ENCODE data around the gene FLII.

Gene FLII

DNA sequence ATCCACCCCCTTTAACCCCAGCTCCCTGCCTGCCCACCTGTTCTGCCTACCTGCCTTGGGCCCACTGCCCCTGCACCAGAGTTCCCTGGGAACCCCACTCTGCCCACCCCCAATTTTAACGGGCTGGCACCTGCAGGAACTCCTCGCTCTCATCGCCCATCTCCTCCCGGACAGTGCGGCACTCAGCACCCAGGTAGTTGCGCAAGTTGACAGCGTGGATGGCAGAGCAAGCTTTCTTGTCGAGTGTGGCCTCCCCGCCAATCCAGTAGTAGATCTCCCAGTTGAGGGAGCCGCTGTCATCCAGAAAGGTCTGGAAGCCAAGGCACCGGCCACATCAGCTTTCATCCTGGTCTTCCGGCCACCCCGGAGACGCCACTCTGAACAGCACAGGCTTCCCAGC, 7.8 kb downstream of the FLII start:
- ChIA-PET POLR2A (interaction anchor here (3.7 kb wide), 1 partner anchor 9 kb away, joined by 12 read pairs; the partner anchor contains the start of gene MIEF2), CTCF (interaction anchor here (1.7 kb wide), 1 partner anchor 33 kb away, joined by 4 read pairs; no protein-coding TSS in a partner anchor)
- H3K4me1 ChIP-seq (ENCODE audit: control insufficient read depth, insufficient read depth, low read length): no peaks in the 10 kb centered on the region
- no peak overlapping the region for H3K27ac ChIP-seq (ENCODE audit: extremely low read depth, low read depth, low read length)
- H3K36me3 ChIP-seq (ENCODE audit: control insufficient read depth in 2 of 2, insufficient read depth in 1 of 2, low read length in 2 of 2): peaks cover 9 to 96% of the 10 kb centered on the region in 2 experiments
- H3K4me3 ChIP-seq (ENCODE audit: low read depth, low read length): no peak overlapping the region
- TF ChIP-seq HIC1 (tag by site-specific recombination; IDR thresholded peaks at IDR 0.05) (peak; percentile 46; the same call in 1 of the 2 replicates), TSHZ1 (tag by site-specific recombination; IDR thresholded peaks at IDR 0.05; ENCODE audit: borderline replicate concordance) (no peak)
- no peaks in the 10 kb centered on the region for H3K9me3 ChIP-seq (ENCODE audit: control insufficient read depth, insufficient read depth, low read depth, low read length)

- ChIA-PET POLR2A (interaction anchor here (3.7 kb wide), 1 partner anchor 10 kb away, joined by 12 read pairs; the partner anchor contains the start of gene MIEF2), CTCF (interaction anchor here (1.2 to 1.7 kb wide), 2 partner anchors 10 to 33 kb away, joined by 4 to 5 read pairs; partner anchors contain the start of gene MIEF2)
- TF ChIP-seq ZNF114 (tag by site-specific recombination; IDR thresholded peaks at IDR 0.05) (no peak), SP7 (tag by site-specific recombination; IDR thresholded peaks at IDR 0.05) (peak; percentile 49; the same call in 1 of the 2 replicates), KLF8 (tag by site-specific recombination; IDR thresholded peaks at IDR 0.05) (0 out of 2 replicates have a peak, but pooled peaks have one; percentile 4)
- H3K27ac ChIP-seq (ENCODE audit: extremely low read depth, low read depth, low read length): no peak overlapping the region
- H3K9me3 ChIP-seq (ENCODE audit: control insufficient read depth, insufficient read depth, low read depth, low read length): no peaks in the 10 kb centered on the region
- H3K36me3 ChIP-seq (ENCODE audit: control insufficient read depth in 2 of 2, insufficient read depth in 1 of 2, low read length in 2 of 2): peaks cover 9 to 96% of the 10 kb centered on the region in 2 experiments; a peak in 2 of 3 replicates
- H3K4me1 ChIP-seq (ENCODE audit: control insufficient read depth, insufficient read depth, low read length): no peaks in the 10 kb centered on the region
- H3K4me3 ChIP-seq (ENCODE audit: low read depth, low read length): no peak overlapping the region
Observed at GRCh38 chr17:18250259-18250658, 8.3 kb downstream of the FLII start.

DNA sequence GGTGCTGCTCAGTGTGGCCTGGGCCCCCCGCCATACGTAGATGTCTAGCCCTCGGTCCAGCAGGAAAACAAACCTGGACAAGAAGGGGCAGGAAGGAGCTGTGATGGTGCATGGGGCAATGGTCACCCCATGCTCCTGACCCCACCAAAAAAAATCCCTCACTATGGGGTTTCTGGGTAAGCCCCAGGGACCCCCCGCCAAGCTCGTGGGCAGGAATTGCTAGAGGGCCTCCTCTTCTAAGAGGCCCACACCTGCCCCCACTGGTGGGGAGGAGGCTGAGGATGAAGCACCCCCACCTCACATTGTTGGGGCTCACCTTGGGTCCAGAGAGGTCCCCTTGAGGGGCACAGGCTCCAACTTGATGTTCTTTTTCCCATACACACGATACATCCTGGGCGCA, 9.7 kb downstream of the FLII start:
- Histone ChIP-seq H3K27ac (ENCODE audit: extremely low read depth, low read depth, low read length) (no peak overlapping the region), H3K4me3 (ENCODE audit: low read depth, low read length) (no peak overlapping the region), H3K9me3 (ENCODE audit: control insufficient read depth, insufficient read depth, low read depth, low read length) (no peaks in the 10 kb centered on the region), H3K4me1 (ENCODE audit: control insufficient read depth, insufficient read depth, low read length) (no peaks in the 10 kb centered on the region), H3K36me3 (ENCODE audit: control insufficient read depth in 2 of 2, insufficient read depth in 1 of 2, low read length in 2 of 2) (peaks cover 10 to 90% of the 10 kb centered on the region in 2 experiments; a peak in 2 of 3 replicates)
- POLR2A ChIA-PET: interaction anchor here (1.7 to 3.7 kb wide), 3 partner anchors 9 to 16 kb away, joined by 4 to 12 read pairs (median 9); partner anchors contain the start of gene MIEF2
- TF ChIP-seq, protein P1, sequence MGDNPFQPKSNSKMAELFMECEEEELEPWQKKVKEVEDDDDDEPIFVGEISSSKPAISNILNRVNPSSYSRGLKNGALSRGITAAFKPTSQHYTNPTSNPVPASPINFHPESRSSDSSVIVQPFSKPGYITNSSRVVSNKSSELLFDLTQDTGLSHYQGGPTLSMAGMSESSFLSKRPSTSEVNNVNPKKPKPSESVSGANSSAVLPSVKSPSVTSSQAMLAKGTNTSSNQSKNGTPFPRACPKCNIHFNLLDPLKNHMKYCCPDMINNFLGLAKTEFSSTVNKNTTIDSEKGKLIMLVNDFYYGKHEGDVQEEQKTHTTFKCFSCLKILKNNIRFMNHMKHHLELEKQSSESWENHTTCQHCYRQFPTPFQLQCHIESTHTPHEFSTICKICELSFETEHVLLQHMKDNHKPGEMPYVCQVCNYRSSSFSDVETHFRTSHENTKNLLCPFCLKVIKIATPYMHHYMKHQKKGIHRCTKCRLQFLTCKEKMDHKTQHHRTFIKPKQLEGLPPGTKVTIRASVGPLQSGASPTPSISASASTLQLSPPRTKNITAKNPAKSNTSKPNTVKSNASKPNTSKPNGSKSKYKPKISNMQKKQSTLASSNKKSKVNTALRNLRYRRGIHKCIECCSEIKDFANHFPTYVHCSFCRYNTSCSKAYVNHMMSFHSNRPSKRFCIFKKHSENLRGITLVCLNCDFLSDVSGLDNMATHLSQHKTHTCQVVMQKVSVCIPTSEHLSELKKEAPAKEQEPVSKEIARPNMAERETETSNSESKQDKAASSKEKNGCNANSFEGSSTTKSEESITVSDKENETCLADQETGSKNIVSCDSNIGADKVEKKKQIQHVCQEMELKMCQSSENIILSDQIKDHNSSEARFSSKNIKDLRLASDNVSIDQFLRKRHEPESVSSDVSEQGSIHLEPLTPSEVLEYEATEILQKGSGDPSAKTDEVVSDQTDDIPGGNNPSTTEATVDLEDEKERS (tag by site-specific recombination; IDR thresholded peaks at IDR 0.05): no peak
- TF ChIP-seq GLI2 (tag by site-specific recombination; IDR thresholded peaks at IDR 0.05; ENCODE audit: borderline replicate concordance, low read depth) (no peak), ZNF335 (tag by site-specific recombination; conservative IDR thresholded peaks at IDR 0.05) (no peak), ZNF768 (tag by site-specific recombination; IDR thresholded peaks at IDR 0.05) (no peak), GLIS2 (tag by site-specific recombination; IDR thresholded peaks at IDR 0.05) (peak; percentile 65), GLIS1 (tag by site-specific recombination; IDR thresholded peaks at IDR 0.05) (peak; percentile 61)
- CTCF ChIA-PET: interaction anchor here (0.6 to 1.3 kb wide), 8 partner anchors 16 to 710 kb away, joined by 3 to 5 read pairs (median 3); no protein-coding TSS in a partner anchor

Data from HEK293 (cell line).